Astrocyte of the spinal cord (primary cell): ENCODE data around the gene UQCC2.

ENCODE experiments used
- DNase-seq: peaks from one replicate; pipeline ENCODE4 v3.0.0; 2011; ENCODE audit warnings: low read depth, low spot score
- H3K4me3 ChIP-seq: 2 replicates; pipeline ENCODE4 v1.5.1; 2011; ENCODE audit warnings: low read depth, mild to moderate bottlenecking, low read length, moderate library complexity
- CTCF ChIP-seq: IDR thresholded peaks from 2 replicates; pipeline ENCODE4 v1.5.1; 2012; ENCODE audit warnings: low read depth, mild to moderate bottlenecking, low read length, inconsistent platforms
- in situ Hi-C: cut with HindIII; loops from 2 replicates; pipeline ENCODE4 v1.10.0; 2017; ENCODE audit warnings: low sequenced_read_pairs

The UQCC2 gene

GRCh38 chr6:33688451-33689147 is 22.9 kb downstream of the UQCC2 start:
- no peak for DNase-seq
- in situ Hi-C loops: no loop called here
- H3K4me3 ChIP-seq: no peak overlapping the region
- TF ChIP-seq CTCF: no peak

GRCh38 chr6:33688006-33688405 is 23.5 kb downstream of the UQCC2 start:
- in situ Hi-C loops: no loop called here
- TF ChIP-seq CTCF: no peak
- DNase-seq: no peak
- no peak overlapping the region for H3K4me3 ChIP-seq

- TF ChIP-seq CTCF: no peak
- no peak for DNase-seq
- H3K4me3 ChIP-seq: no peak overlapping the region
- in situ Hi-C loops: no loop called here
Observed at GRCh38 chr6:33686981-33687975, 24.2 kb downstream of the UQCC2 start.

- TF ChIP-seq CTCF: no peak
- in situ Hi-C loops: no loop called here
- H3K4me3 ChIP-seq: no peak overlapping the region
- no peak for DNase-seq
Observed at GRCh38 chr6:33686225-33686924, 25.1 kb downstream of the UQCC2 start.

GRCh38 chr6:33685411-33686224 is 25.9 kb downstream of the UQCC2 start:
- H3K4me3 ChIP-seq: no peak overlapping the region

More at GRCh38 chr6:33685411-33686224, 25.9 kb downstream of the UQCC2 start:
- no peak for TF ChIP-seq CTCF
- in situ Hi-C loops: no loop called here
- DNase-seq: no peak
